WI38 (cell line): ENCODE data around the gene HIC1.
A peak's percentile ranks its signal among the peaks of the same experiment; 100 is the strongest.

Experiments used
- H3K4me3 ChIP-seq: 2 replicates; pipeline ENCODE4 v1.5.1; 2011; ENCODE audit warnings: low read depth, mild to moderate bottlenecking, control low read depth, low read length
- CTCF ChIP-seq: IDR thresholded peaks from 2 replicates; pipeline ENCODE4 v1.5.1; 2012; ENCODE audit warnings: low read depth, mild to moderate bottlenecking, control low read depth, low read length

The HIC1 gene

GRCh38 chr17:2087597-2088211 is 32.8 kb downstream of the HIC1 start:
- no peak for TF ChIP-seq CTCF
- H3K4me3 ChIP-seq: no peak overlapping the region

DNA sequence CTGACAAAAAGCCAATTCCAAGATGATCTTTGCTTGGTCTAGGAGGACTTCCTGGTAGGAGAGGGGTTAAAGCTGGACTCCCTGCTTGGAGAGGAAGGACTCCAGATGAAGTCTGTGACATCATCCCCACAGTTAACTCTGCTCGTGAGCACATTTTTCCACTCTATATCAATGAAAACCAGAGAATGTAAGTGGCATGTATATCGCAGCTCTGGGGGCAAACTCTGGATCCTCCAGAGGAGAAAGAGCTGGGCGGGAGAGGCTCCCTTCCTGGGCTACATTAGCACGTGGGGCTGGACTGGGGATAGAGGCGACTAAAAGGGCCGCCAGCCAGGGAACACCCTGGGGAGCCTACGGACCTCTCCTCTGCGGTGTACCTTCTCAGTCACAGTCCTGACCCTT is 34.1 kb downstream of the HIC1 start:
- peak overlapping the region; percentile 49 for H3K4me3 ChIP-seq
- TF ChIP-seq CTCF: no peak

GRCh38 chr17:2090210-2090641 is 35.3 kb downstream of the HIC1 start:
- H3K4me3 ChIP-seq: no peak overlapping the region
- no peak for TF ChIP-seq CTCF

GRCh38 chr17:2090804-2091534 is 36.1 kb downstream of the HIC1 start:
- no peak overlapping the region for H3K4me3 ChIP-seq
- TF ChIP-seq CTCF: peak; percentile 31

- no peak overlapping the region for H3K4me3 ChIP-seq
- no peak for TF ChIP-seq CTCF
Observed at GRCh38 chr17:2092253-2092652, 37.4 kb downstream of the HIC1 start.

- H3K4me3 ChIP-seq: no peak overlapping the region
- no peak for TF ChIP-seq CTCF
Observed at GRCh38 chr17:2093349-2093748, 38.4 kb downstream of the HIC1 start.

DNA sequence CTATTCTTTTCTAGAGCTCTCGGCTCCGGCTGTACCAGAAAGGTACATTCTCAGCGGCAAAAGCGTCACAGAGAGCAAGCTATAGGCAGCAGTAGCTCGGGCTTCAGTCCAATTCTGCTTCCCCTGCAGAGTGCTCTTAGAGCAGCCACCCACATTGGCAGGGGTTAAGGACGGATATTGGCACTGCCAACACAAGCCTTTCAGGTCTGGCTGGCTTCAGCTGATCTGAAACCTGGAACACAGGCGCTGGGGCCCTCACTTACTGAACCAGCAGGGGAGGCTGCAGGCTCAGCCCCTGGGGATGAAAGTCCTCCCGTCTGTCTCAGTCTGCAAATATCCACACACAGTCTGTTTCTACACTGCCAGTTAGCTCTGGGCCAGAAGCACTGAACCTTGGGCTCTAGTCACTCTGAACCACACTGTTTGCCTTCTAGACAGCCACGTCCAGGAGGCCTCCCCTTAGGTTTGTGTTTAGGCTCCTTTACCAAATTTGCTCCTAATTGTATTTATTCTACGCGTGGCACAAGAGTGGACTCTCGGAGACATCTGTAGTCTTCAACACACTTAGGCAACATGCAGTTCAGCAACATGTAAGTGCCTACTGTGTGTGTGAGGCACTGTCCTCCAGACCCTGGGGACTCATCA is 40.1 kb downstream of the HIC1 start:
- peak; percentile 98 for TF ChIP-seq CTCF

More for the DNA sequence above, 40.1 kb downstream of the HIC1 start:
- no peak overlapping the region for H3K4me3 ChIP-seq
